Measurements from ENCODE around the gene NAT14.
"Not testable (repeated sequence)": the region's sequence is repeated elsewhere in the genome, so short reads cannot be mapped to it uniquely, and the experiment has no call there.

NAT14 gene

DNA sequence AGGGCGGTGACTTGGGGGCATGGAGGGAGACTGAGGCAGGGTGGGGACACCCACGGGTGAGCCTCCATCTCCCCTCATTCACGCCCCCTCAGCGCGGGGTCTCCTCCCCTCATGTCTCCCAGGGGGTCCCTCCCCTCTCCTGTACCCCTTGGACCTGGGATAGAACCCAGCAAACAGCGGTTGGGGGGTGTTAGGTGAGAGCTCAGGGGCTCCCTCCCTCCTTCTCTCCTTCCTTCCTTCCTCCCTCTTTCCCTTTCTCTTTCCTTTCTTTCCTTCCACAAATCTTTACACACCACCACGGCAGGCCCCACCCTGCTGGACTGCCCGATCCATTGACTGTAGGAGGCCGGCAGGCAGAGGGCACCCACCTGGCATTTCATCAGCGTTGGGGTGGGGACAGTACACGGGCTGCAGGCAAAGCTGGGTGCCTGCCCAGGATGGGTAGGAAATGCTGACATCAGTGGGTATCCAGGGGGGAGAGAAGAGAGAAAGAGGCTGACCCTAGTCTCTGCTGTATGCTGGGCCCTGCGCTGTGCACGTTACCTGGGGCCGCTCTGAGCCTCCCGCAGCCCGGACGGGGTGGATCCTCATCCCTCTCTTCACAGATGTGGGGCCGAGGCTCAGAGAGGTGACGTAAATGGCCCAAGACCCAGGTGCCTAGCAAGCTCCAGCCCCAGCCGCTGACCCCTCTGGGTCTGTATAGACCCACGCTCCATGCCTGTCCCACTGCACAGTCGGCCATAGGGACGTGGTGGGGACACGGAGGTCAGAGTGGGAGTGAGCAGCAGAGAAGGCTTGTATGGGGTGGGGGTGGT lies 6.8 kb downstream of the NAT14 start:
- Mint-ChIP-seq H3K27me3 (peaks cover 79% of the 10 kb centered on the region), H3K4me3 (no peak overlapping the region), H3K9me3 (no peaks in the 10 kb centered on the region), H3K36me3 (no peaks in the 10 kb centered on the region), H3K27ac (no peak overlapping the region), H3K4me1 (no peaks in the 10 kb centered on the region)
- CTCF ChIA-PET = interaction anchor here (0.9 to 3.2 kb wide), 2 partner anchors 12 to 30 kb away, joined by 3 to 12 read pairs; no protein-coding TSS in a partner anchor
- no peak for DNase-seq

DNA sequence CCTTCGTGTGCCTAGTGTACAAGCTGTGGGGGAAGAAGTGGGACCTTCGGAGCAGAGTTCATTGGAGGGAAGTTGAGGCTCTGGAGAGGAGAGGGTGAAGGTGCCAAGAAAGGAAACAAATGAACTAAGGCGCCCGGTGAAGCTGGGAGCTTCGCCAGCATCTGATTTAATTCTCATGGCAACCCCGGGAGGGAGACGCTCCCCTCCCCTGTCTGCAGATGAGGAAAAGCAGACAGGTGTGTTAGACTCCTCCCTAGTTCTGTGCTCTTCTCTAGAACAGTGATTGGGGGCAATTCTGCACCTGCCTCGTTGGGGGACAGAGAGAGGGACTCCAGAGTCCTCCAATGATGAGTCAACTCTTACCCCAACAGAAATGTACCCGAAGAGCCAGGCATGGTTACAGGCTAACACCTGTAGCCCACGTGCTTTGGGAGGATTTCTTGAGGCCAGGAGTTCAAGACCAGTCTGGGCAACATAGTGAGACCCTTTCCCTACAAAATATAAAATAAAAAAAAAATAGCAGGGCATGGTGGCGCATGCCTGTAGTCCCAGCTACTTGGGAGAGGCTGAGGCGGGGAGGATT lies 7.5 kb downstream of the NAT14 start:
- Mint-ChIP-seq H3K27me3 (peaks cover 75% of the 10 kb centered on the region), H3K4me1 (no peaks in the 10 kb centered on the region), H3K27ac (no peak overlapping the region), H3K4me3 (no peak overlapping the region), H3K9me3 (no peaks in the 10 kb centered on the region), H3K36me3 (no peaks in the 10 kb centered on the region)
- CTCF ChIA-PET = interaction anchor here (0.9 to 3.2 kb wide), 2 partner anchors 12 to 31 kb away, joined by 3 to 12 read pairs; no protein-coding TSS in a partner anchor
- no peak for DNase-seq

DNA sequence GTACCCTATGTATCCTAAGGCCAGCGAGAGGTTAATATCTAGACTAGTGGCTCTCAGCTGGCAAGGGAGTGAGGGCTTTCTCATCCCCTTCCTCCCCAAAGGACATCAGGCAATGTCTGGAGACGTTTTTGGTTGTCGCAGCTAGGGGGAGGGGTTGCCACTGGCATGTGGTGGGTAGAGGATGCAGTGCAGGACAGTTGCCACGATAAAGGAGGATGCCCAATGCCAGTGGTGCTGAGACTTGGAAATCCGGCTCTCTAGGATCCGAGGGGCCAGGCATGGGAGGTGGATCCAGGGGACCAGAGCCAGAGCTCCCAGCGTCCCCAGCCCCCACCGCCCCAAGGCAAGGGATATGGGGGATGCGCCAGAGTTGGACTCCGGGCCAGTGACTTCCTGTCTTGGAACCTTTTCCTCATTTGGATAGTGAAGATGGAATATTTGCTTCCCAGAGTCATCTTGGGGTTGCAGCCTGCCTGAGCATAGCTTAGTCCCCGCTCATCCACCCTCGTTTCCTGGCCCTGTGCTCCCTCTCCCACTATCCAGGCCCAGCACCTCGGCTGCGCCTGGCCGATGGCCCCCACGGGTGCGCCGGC lies 8.2 kb downstream of the NAT14 start:
- CTCF ChIA-PET = interaction anchor here (3.2 kb wide), 1 partner anchor 11 kb away, joined by 12 read pairs; no protein-coding TSS in a partner anchor
- Mint-ChIP-seq H3K4me3 (no peak overlapping the region), H3K27ac (no peak overlapping the region), H3K4me1 (no peaks in the 10 kb centered on the region), H3K36me3 (no peaks in the 10 kb centered on the region), H3K27me3 (peaks cover 75% of the 10 kb centered on the region), H3K9me3 (no peaks in the 10 kb centered on the region)
- no peak for DNase-seq

DNA sequence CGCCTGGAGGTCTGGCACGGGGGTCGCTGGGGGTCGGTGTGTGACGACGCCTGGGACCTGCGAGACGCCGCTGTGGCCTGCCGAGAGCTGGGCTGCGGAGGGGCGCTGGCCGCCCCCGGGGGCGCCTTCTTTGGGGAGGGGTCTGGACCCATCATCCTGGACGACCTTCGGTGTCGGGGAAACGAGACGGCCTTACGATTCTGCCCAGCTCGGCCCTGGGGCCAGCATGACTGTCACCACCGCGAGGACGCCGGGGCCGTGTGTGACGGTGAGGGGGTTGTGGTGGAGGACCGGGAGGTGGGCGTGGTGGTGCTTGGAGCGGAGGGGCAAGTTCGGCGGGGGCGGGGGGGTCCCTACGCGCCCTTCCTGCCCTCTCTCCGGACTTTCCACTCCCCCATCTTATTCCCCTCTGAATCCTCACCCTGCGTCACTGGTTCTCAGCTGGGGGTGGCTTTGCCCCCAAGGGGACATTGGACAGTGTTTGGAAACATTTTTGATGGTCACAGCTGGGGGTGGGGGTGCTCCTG lies 8.7 kb downstream of the NAT14 start:
- Mint-ChIP-seq H3K27ac (no peak overlapping the region), H3K36me3 (no peaks in the 10 kb centered on the region), H3K9me3 (no peaks in the 10 kb centered on the region), H3K27me3 (peaks cover 71% of the 10 kb centered on the region), H3K4me3 (no peak overlapping the region), H3K4me1 (no peaks in the 10 kb centered on the region)
- no peak for DNase-seq
- CTCF ChIA-PET = no interaction called here

DNA sequence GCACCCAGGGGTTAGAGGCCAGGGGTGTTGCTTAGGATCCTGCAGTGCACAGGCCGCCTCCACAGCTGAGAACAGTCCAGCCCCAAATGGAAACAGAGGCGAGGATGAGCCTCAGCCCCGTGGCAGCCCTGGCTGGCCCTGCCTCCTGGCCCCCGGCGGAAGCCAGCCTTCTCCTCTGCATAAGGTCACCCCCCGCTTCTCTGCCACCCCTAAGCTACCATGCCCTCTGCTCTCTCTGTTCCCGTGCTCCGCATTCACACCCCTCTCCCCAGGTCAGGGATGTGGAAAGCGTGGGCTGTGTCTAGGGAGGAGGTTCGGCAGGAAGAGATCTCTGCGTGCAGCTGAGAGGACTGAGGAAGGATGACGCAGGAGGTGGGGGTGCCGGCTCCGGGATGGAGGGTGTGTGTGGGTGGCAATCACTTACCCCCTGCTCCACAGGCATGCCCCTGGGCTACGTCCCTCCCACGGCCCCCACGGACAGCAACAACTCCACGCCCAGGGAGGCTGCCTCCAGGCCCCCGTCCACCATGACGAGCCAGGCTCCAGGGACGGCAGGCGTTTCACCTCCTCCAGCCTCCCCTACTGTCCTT lies 9.3 kb downstream of the NAT14 start:
- no peak overlapping the region for H3K27ac Mint-ChIP-seq
- H3K4me1 Mint-ChIP-seq = no peaks in the 10 kb centered on the region
- no peak overlapping the region for H3K4me3 Mint-ChIP-seq

DNA sequence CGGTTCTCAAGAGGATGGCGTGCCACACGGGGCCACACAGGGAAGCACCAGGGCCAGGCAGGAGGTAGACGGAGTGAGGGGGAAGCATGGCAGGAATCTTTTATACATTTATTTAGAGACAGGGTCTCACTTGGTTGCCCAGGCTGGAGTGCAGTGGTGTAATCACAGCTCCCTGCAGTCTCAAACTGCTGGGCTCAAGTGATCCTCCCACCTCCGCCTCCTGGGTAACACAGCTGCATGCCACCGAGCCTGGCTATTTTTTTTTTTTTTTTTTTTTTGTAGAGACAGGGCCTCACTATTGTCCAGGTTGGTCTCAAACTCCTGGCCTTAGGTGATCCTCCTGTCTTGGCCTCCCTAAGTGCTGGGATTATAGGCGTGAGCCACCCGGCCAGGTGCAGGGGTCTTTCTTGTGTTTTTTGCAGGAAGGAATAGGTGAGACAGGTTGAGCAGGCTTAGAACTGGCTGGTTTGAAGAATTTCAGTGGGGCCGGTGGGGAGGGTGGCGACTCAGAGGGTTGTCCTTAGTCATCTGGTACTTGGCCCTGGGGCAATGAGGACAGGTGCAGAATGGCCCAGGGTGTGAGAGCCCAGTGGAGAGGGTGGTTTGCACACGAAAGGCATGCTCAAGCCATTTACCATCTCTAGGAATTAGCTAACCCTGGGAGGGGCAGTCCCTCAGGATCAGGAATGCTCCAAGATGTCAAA lies 10.8 kb downstream of the NAT14 start:
- CTCF ChIA-PET = interaction anchor here (1.8 kb wide), 1 partner anchor 8 kb away, joined by 11 read pairs; no protein-coding TSS in a partner anchor
- no peak overlapping the region for H3K27ac Mint-ChIP-seq
- no peak for DNase-seq
- no peaks in the 10 kb centered on the region for H3K36me3 Mint-ChIP-seq
- no peaks in the 10 kb centered on the region for H3K4me1 Mint-ChIP-seq
- H3K27me3 Mint-ChIP-seq = peaks cover 52% of the 10 kb centered on the region
- H3K9me3 Mint-ChIP-seq = no peaks in the 10 kb centered on the region
- no peak overlapping the region for H3K4me3 Mint-ChIP-seq

More for the DNA sequence above, 9.3 kb downstream of the NAT14 start:
- no peaks in the 10 kb centered on the region for H3K9me3 Mint-ChIP-seq
- CTCF ChIA-PET = interaction anchor here (1.8 kb wide), 1 partner anchor 10 kb away, joined by 11 read pairs; no protein-coding TSS in a partner anchor
- peaks cover 67% of the 10 kb centered on the region for H3K27me3 Mint-ChIP-seq
- no peak for DNase-seq
- no peaks in the 10 kb centered on the region for H3K36me3 Mint-ChIP-seq

DNA sequence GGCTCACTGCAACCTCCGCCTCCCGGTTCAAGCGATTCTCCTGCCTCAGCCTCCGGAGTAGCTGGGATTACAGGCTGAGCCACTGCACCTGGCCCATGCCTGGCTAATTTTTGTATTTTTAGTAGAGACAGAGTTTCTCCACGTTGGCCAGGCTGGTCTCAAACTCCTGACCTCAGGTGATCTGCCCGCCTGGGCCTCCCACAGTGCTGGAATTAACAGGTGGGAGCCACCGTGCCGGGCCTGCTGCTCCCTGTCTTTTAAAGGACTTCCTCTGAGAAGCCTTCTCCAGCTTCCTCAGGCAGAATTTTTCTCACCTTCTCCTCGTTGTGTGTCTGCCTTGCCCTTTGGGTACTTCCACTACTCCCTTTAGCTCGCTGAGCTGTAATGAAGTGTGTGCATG lies 11.8 kb downstream of the NAT14 start:
- H3K4me1 Mint-ChIP-seq, H3K36me3 Mint-ChIP-seq, DNase-seq, H3K4me3 Mint-ChIP-seq, H3K27ac Mint-ChIP-seq, H3K9me3 Mint-ChIP-seq, CTCF ChIA-PET: not testable (repeated sequence)
- H3K27me3 Mint-ChIP-seq = peaks cover 45% of the 10 kb centered on the region

DNA sequence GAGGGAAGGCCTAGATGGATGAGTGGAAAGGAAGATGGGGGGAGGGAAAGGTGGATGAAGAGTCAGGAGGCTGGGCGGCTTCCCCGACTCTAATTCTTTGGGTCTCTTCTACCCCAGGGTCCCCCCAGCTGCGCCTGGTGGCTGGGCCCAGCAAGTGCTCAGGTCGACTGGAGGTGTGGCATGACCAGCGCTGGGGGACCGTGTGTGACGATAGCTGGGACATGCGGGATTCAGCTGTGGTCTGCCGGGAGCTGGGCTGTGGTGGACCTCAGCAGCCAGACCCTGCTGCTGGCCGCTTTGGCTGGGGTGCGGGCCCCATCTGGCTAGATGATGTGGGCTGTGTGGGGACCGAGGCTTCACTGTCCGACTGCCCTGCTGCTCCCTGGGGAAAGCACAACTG lies 12.8 kb downstream of the NAT14 start:
- CTCF ChIA-PET = no interaction called here
- DNase-seq = no peak
- Mint-ChIP-seq H3K4me3 (no peak overlapping the region), H3K9me3 (peaks cover 4% of the 10 kb centered on the region), H3K27ac (no peak overlapping the region), H3K27me3 (peaks cover 41% of the 10 kb centered on the region), H3K36me3 (peaks cover 2% of the 10 kb centered on the region), H3K4me1 (peaks cover 5% of the 10 kb centered on the region)

DNA sequence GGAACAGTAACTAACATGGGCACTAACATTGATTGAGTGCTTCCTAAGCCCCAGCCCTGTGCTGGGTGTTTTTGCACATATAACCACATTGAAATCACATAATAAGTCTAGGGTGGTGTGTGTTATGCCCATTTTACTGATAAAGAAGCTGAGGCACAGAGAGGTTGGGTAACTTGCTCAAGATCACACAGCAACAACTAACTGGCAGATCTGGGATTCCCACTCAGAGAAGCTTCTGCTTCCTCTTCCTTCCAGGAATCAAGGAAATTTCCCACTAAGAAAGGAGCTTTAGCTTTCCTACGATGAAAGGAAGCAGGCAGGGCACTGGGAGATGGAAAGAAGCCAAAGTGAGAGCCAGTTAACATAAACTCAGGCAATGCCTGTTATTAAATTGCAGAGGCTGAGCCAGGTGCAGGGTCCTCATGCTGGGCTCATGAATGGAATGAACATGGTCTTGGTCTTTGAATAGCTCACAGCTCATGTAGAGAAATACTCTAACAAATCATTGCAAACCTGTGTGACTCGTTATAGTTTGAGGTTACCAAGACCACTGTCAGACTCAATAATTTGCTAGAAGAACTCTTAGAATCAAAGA lies 13.4 kb downstream of the NAT14 start:
- CTCF ChIA-PET = no interaction called here
- H3K36me3 Mint-ChIP-seq = peaks cover 2% of the 10 kb centered on the region
- peaks cover 7% of the 10 kb centered on the region for H3K9me3 Mint-ChIP-seq
- H3K4me3 Mint-ChIP-seq = no peak overlapping the region
- no peak overlapping the region for H3K27ac Mint-ChIP-seq
- peaks cover 40% of the 10 kb centered on the region for H3K27me3 Mint-ChIP-seq
- DNase-seq = no peak
- H3K4me1 Mint-ChIP-seq = peaks cover 9% of the 10 kb centered on the region

DNA sequence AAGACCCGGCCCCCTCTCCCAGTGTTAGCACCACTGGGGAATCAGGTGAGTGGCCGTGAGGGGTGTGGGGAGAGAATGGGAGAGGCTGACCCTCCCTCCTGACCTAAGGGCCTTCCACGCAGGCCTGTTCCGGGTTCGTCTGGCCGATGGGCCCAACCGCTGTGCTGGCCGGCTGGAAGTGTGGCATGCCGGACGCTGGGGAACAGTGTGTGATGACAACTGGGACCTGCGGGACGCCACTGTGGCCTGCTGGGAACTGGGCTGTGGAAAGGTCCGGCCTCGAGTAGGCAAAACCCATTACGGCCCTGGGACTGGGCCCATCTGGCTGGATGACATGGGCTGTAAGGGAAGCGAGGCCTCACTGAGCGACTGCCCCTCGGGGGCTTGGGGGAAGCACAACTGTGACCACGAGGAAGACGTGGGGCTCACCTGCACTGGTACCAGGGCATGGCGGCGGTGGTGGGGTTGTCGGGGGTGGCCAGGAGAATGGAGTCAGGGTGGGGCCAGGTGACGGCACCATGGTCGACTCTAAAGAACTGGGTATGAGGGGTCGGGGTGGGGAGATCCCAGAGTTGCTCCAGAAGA lies 15.5 kb downstream of the NAT14 start:
- H3K9me3 Mint-ChIP-seq = peaks cover 8% of the 10 kb centered on the region
- CTCF ChIA-PET = interaction anchor here (1.2 to 1.5 kb wide), 2 partner anchors 33 to 359 kb away, joined by 3 to 4 read pairs; no protein-coding TSS in a partner anchor
- no peak for DNase-seq
- H3K4me1 Mint-ChIP-seq = peaks cover 18% of the 10 kb centered on the region
- H3K27me3 Mint-ChIP-seq = peaks cover 36% of the 10 kb centered on the region
- peaks cover 5% of the 10 kb centered on the region for H3K36me3 Mint-ChIP-seq
- H3K27ac Mint-ChIP-seq = no peak overlapping the region
- no peak overlapping the region for H3K4me3 Mint-ChIP-seq

DNA sequence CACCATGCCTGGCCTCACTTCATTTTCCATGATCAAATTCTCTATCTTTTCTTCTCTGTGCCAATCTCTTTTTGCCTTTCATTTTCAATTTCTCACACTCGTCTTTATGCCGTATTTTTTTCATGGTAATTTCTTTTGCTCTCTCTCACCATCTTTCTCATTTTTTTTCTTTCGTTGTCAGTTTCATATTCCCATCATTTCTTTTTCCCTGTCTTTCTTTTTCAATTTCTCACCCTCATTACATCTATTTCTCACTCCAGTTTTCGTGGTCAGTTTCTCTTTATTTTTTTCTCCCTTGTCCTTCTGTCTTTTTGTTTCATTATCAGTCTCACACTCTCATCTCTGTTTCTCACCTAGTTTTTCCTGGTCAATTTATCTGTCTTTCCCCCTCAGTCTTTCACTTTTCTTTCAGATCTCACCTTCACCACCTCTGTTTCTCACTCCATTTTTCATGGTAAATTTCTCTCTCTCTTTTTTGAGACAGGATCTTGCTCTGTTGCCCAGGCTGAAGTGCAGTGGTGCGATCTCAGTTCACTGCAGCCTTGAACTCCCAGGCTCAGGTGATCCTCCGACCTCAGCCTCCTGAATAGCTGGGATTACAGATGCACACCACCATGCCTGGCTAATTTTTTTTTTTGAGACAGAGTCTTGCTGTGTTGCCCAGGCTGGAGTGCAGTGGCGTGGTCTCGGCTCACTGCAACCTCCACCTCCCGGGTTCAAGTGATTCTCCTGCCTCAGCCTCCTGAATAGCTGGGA lies 17.4 kb downstream of the NAT14 start:
- peaks cover 5% of the 10 kb centered on the region for H3K36me3 Mint-ChIP-seq
- H3K4me3 Mint-ChIP-seq = no peak overlapping the region
- peaks cover 25% of the 10 kb centered on the region for H3K27me3 Mint-ChIP-seq
- peaks cover 8% of the 10 kb centered on the region for H3K9me3 Mint-ChIP-seq
- peaks cover 18% of the 10 kb centered on the region for H3K4me1 Mint-ChIP-seq
- CTCF ChIA-PET = interaction anchor here (1.0 to 3.7 kb wide), 2 partner anchors 57 to 361 kb away, joined by 3 to 27 read pairs; no protein-coding TSS in a partner anchor
- no peak overlapping the region for H3K27ac Mint-ChIP-seq
- no peak for DNase-seq

DNA sequence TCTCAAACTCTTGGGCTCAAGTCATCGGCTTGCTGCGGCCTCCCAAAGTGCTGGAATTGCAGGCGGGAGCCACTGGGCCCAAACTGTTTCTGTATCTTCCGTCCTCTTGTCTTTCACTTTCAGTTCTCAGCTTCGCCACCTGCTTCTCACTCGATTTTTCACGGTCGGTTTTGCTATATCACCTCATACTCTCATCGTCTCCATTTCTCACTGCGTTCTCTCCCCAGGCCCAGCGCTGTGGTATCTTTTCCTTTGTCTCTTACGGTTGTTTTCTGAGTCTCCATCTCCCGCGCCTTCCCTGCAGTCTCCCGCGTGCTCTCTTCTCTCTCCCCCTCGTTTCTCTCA lies 18.1 kb downstream of the NAT14 start:
- no peak for DNase-seq
- Mint-ChIP-seq H3K27me3 (peaks cover 28% of the 10 kb centered on the region), H3K4me3 (peak overlapping the region; percentile 70), H3K9me3 (peaks cover 8% of the 10 kb centered on the region), H3K36me3 (peaks cover 5% of the 10 kb centered on the region), H3K4me1 (peaks cover 22% of the 10 kb centered on the region), H3K27ac (no peak overlapping the region)
- CTCF ChIA-PET = interaction anchor here (0.7 to 3.7 kb wide), 16 partner anchors 8 to 622 kb away, joined by 3 to 53 read pairs (median 7); partner anchors contain the start of genes C19orf85, NAT14 and ZNF628

All from activated naive CD4-positive, alpha-beta T cell treated with anti-CD3 and anti-CD28 coated beads, Interleukin-2, amount 10 ng/mL, durations not matched to agents 7 days and 5 days (primary cell).